ENCODE results near the gene ENPP6.

- TF ChIP-seq TAF1 (IDR thresholded peaks at IDR 0.05; ENCODE audit: low read depth) (no peak), CTCF (IDR thresholded peaks at IDR 0.05; ENCODE audit: poor library complexity, severe bottlenecking) (no peak), EZH2 (IDR thresholded peaks at IDR 0.05; ENCODE audit: borderline replicate concordance, insufficient read depth, low read length, poor library complexity, severe bottlenecking) (no peak), EP300 (conservative IDR thresholded peaks at IDR 0.05; ENCODE audit: poor library complexity, severe bottlenecking) (no peak), SMC3 (conservative IDR thresholded peaks at IDR 0.05; ENCODE audit: poor library complexity) (no peak)
These were observed 121.0 kb downstream of the ENPP6 start for GRCh38 chr4:184096561-184097240.

All from neural cell (in vitro differentiated cells).